Measurements from ENCODE around the gene SLC26A11. TPM values are rescaled to one million over a fixed set of nuclear protein-coding genes. Genes with fewer than 3 reads are reported as not detected.
"Not testable (repeated sequence)": the region's sequence is repeated elsewhere in the genome, so short reads cannot be mapped to it uniquely, and the experiment has no call there.

Gene SLC26A11
- total RNA-seq, 1 donor from 2014 or later: 5.1 TPM

- intact Hi-C loops (cut with DNase I): no loop called here
- ATAC-seq (ENCODE audit: poor library complexity) (peak; percentile 80), DNase-seq (peak; percentile 78)
Observed at GRCh38 chr17:80252871-80253270, 32.6 kb downstream of the SLC26A11 start.

- intact Hi-C loops (cut with DNase I): no loop called here
- ATAC-seq (ENCODE audit: poor library complexity): no peak
- DNase-seq: no peak
Observed at GRCh38 chr17:80253631-80254395, 33.6 kb downstream of the SLC26A11 start.

- intact Hi-C loops (cut with DNase I): no loop called here
- peak; percentile 35 for ATAC-seq (ENCODE audit: poor library complexity)
- no peak for DNase-seq
Observed at GRCh38 chr17:80254396-80255251, 34.4 kb downstream of the SLC26A11 start.

GRCh38 chr17:80256034-80256350 lies 35.8 kb downstream of the SLC26A11 start:
- DNase-seq: no peak
- no peak for ATAC-seq (ENCODE audit: poor library complexity)
- intact Hi-C loops (cut with DNase I): no loop called here

GRCh38 chr17:80257716-80258213 lies 37.5 kb downstream of the SLC26A11 start:
- DNase-seq (no peak), ATAC-seq (ENCODE audit: poor library complexity) (no peak)
- intact Hi-C loops (cut with DNase I): no loop called here

- DNase-seq; intact Hi-C loops (cut with DNase I): not testable (repeated sequence)
Observed at GRCh38 chr17:80258296-80258695, 38.1 kb downstream of the SLC26A11 start.

GRCh38 chr17:80259457-80260068 lies 39.3 kb downstream of the SLC26A11 start:
- no peak for ATAC-seq (ENCODE audit: poor library complexity)
- intact Hi-C loops (cut with DNase I): no loop called here
- no peak for DNase-seq

More at GRCh38 chr17:80258296-80258695, 38.1 kb downstream of the SLC26A11 start:
- not testable (repeated sequence) for ATAC-seq (ENCODE audit: poor library complexity)

- peak; percentile 80 for ATAC-seq (ENCODE audit: poor library complexity)
- DNase-seq: peak; percentile 81
- intact Hi-C loops (cut with DNase I): no loop called here
Observed at GRCh38 chr17:80260069-80260535, 39.9 kb downstream of the SLC26A11 start.

- peak; percentile 64 for ATAC-seq (ENCODE audit: poor library complexity)
- DNase-seq: peak; percentile 73
- intact Hi-C loops (cut with DNase I): no loop called here
Observed at GRCh38 chr17:80260791-80261158, 40.5 kb downstream of the SLC26A11 start, which contains the start of gene RNF213. Gene RNF213 (plus strand): TSS chr17:80260852. CDS start chr17:80263682, 2,830 bp downstream.

GRCh38 chr17:80261159-80261894 lies 41.1 kb downstream of the SLC26A11 start:
- ATAC-seq (ENCODE audit: poor library complexity): peak; percentile 32
- DNase-seq: peak; percentile 68
- intact Hi-C loops (cut with DNase I): no loop called here

- intact Hi-C loops (cut with DNase I): no loop called here
- no peak for DNase-seq
- ATAC-seq (ENCODE audit: poor library complexity): no peak
Observed at GRCh38 chr17:80261895-80262279, 41.7 kb downstream of the SLC26A11 start.

GRCh38 chr17:80262291-80262690 lies 42.1 kb downstream of the SLC26A11 start:
- no peak for DNase-seq
- intact Hi-C loops (cut with DNase I): no loop called here
- no peak for ATAC-seq (ENCODE audit: poor library complexity)

- intact Hi-C loops (cut with DNase I): no loop called here
- DNase-seq (no peak), ATAC-seq (ENCODE audit: poor library complexity) (no peak)
Observed at GRCh38 chr17:80262775-80263244, 42.6 kb downstream of the SLC26A11 start.

- intact Hi-C loops (cut with DNase I): no loop called here
- DNase-seq: peak; percentile 88
- peak; percentile 54 for ATAC-seq (ENCODE audit: poor library complexity)
Observed at GRCh38 chr17:80263253-80264204, 43.3 kb downstream of the SLC26A11 start.

GRCh38 chr17:80264205-80265075 lies 44.2 kb downstream of the SLC26A11 start:
- ATAC-seq (ENCODE audit: poor library complexity): no peak
- intact Hi-C loops (cut with DNase I): no loop called here
- no peak for DNase-seq

All from Right ventricle myocardium superior (tissue), 1 donor.